Natural killer cell (primary cell): ENCODE results near the gene NR2F1-AS1. TPM values are rescaled to one million over a fixed set of nuclear protein-coding genes. Genes with fewer than 3 reads are reported as not detected.

ENCODE experiments used
- ATAC-seq, 3 donors: fragments of 150-1000 bp in 2 of 3; fragments of 200-7000 bp in 1 of 3; cut with Tn5 transposase; 1 replicate in 1 of 3; 2 replicates in 2 of 3; pipeline ENCODE4 v1.10.0; 2021; ENCODE audit warnings: mild to moderate bottlenecking in 2 of 3, moderate library complexity in 2 of 3
- DNase-seq, 2 donors: peaks; one replicate each; pipeline versions ENCODE4 v3.0.0 to v3.0.0-alpha.2; 2013 to 2021; ENCODE audit warnings: mixed read lengths in 1 of 2
- H3K27ac ChIP-seq: one replicate; pipeline ENCODE4 v1.5.1; 2013; ENCODE audit warnings: mild to moderate bottlenecking, low read length
- H3K27me3 ChIP-seq: one replicate; pipeline ENCODE4 v1.6.1; 2013; ENCODE audit warnings: low read length; ENCODE audit not compliant: control insufficient read depth, insufficient read depth
- H3K36me3 ChIP-seq: one replicate; pipeline ENCODE4 v1.6.1; 2013; ENCODE audit warnings: low read length; ENCODE audit not compliant: control insufficient read depth, insufficient read depth
- H3K4me1 ChIP-seq: one replicate; pipeline ENCODE4 v1.6.1; 2013; ENCODE audit warnings: low read length; ENCODE audit not compliant: control insufficient read depth, insufficient read depth
- H3K4me3 ChIP-seq: one replicate; pipeline ENCODE4 v1.5.1; 2013; ENCODE audit warnings: low read length
- H3K9me3 ChIP-seq: one replicate; pipeline ENCODE4 v1.6.1; 2013; ENCODE audit warnings: low read length; ENCODE audit not compliant: control insufficient read depth, insufficient read depth
- H3K27ac Mint-ChIP-seq, 2 donors: one replicate each; pipeline ENCODE4 v1.8.0; 2022; ENCODE audit warnings: mild to moderate bottlenecking in 2 of 2, mixed read lengths in 2 of 2, moderate library complexity in 1 of 2
- H3K27me3 Mint-ChIP-seq, 2 donors: one replicate each; pipeline ENCODE4 v1.8.0; 2022; ENCODE audit warnings: low read depth in 2 of 2, mixed read lengths in 2 of 2
- H3K36me3 Mint-ChIP-seq: one replicate; pipeline ENCODE4 v1.8.0; 2022; ENCODE audit warnings: mixed read lengths
- H3K4me1 Mint-ChIP-seq, 2 donors: one replicate each; pipeline ENCODE4 v1.8.0; 2022; ENCODE audit warnings: mixed read lengths in 2 of 2
- H3K4me3 Mint-ChIP-seq: one replicate; pipeline ENCODE4 v1.8.0; 2022; ENCODE audit warnings: mild to moderate bottlenecking, moderate library complexity, mixed read lengths
- H3K9me3 Mint-ChIP-seq, 2 donors: one replicate each; pipeline ENCODE4 v1.8.0; 2022; ENCODE audit warnings: mixed read lengths in 2 of 2
- WGBS: methylation state at CpG from one replicate; pipeline ENCODE4 v1.1.7; 2013; ENCODE audit warnings: missing lambda C conversion rate; ENCODE audit not compliant: insufficient coverage; 5-methylcytosine and 5-hydroxymethylcytosine counted together
- intact Hi-C: fragments of 100-400 bp; cut with micrococcal nuclease; formaldehyde crosslinking; loops from one replicate; pipeline ENCODE4 v1.14.2; 2022
- total RNA-seq, 4 donors: library from RNA; stranded (reverse); fragments of 120-200 nt in 1 of 4; gene quantifications; one replicate each; pipeline versions ENCODE4 v1.2.3 to v1.2.4, GENCODE V29; 2013 to 2022
- TF ChIP-seq, protein P1 (sequence below): fragments of 200-600 bp; IDR thresholded peaks from one replicate; pipeline ENCODE4 v1.8.0; 2022; ENCODE audit warnings: antibody characterized with exemption

Gene NR2F1-AS1
- total RNA-seq, 3 donors from 2014 or later (not counting 1 experiment from before 2014, with no cell fraction given), result not detected

DNA sequence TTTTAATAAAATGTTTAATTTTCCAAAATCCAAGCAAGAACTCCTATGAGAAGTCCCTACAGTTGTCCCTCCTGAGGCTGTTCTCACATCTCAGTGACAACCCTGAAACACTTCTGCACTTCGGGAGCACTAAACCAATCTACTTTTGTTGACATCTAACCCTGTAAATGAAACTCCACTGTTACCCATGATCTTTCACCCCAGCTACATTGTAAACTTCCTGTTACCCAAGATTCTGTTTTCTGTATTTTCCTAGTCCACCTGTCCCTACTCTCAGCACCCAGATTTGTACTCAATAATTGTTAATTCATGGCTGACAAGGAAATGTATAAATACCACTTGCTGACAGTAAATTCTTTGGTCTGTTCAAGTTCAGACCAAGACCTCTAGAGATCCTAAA is 153.7 kb downstream of the NR2F1-AS1 start:
- H3K27me3 Mint-ChIP-seq, result peaks cover 0 to 3% of the 10 kb centered on the region in 2 donors
- H3K4me3 Mint-ChIP-seq, result no peak overlapping the region
- H3K27ac Mint-ChIP-seq, result no peak overlapping the region
- Histone ChIP-seq H3K4me1 (no peaks in the 10 kb centered on the region), H3K27me3 (peaks cover 5% of the 10 kb centered on the region), H3K27ac (no peak overlapping the region), H3K9me3 (no peaks in the 10 kb centered on the region), H3K4me3 (no peak overlapping the region), H3K36me3 (no peaks in the 10 kb centered on the region)
- H3K4me1 Mint-ChIP-seq, result no peaks in the 10 kb centered on the region
- no peak for ATAC-seq
- no peaks in the 10 kb centered on the region for H3K36me3 Mint-ChIP-seq
- TF ChIP-seq, protein P1, sequence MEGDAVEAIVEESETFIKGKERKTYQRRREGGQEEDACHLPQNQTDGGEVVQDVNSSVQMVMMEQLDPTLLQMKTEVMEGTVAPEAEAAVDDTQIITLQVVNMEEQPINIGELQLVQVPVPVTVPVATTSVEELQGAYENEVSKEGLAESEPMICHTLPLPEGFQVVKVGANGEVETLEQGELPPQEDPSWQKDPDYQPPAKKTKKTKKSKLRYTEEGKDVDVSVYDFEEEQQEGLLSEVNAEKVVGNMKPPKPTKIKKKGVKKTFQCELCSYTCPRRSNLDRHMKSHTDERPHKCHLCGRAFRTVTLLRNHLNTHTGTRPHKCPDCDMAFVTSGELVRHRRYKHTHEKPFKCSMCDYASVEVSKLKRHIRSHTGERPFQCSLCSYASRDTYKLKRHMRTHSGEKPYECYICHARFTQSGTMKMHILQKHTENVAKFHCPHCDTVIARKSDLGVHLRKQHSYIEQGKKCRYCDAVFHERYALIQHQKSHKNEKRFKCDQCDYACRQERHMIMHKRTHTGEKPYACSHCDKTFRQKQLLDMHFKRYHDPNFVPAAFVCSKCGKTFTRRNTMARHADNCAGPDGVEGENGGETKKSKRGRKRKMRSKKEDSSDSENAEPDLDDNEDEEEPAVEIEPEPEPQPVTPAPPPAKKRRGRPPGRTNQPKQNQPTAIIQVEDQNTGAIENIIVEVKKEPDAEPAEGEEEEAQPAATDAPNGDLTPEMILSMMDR, result no peak
- intact Hi-C loops, result no loop called here
- peaks cover 3 to 5% of the 10 kb centered on the region in 2 donors for H3K9me3 Mint-ChIP-seq
- DNase-seq, result no peak
- WGBS, result 62% methylated on average over 1 of the region's 1 CpG

DNA sequence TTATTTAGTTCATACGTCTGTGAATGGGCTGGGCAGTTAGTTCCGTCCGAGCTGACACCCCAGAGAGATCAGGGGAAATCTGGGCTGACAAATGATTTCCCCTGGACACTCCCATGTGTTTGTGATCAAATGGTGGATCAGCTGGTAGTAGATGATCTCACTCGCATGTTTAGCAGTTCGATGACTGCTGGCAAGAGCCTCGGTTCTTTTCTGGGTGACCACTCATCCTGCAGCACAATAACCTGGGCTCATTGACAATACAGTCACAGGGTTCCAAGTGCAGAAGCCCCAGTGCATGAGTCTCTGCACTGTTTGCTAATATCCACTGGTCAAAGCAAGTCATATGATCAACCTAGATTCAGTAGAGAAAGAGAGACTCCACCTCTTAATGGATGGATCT is 155.9 kb downstream of the NR2F1-AS1 start:
- TF ChIP-seq, protein P1, result no peak
- H3K4me1 ChIP-seq, result no peaks in the 10 kb centered on the region
- intact Hi-C loops, result no loop called here
- no peak overlapping the region for H3K27ac ChIP-seq
- 75% methylated on average over 6 of the region's 6 CpGs for WGBS
- Mint-ChIP-seq H3K27ac (no peak overlapping the region), H3K27me3 (no peaks in the 10 kb centered on the region), H3K9me3 (peaks cover 5% of the 10 kb centered on the region in 2 donors), H3K4me3 (no peak overlapping the region), H3K4me1 (no peaks in the 10 kb centered on the region), H3K36me3 (no peaks in the 10 kb centered on the region)
- DNase-seq (no peak), ATAC-seq (no peak)
- peaks cover 5% of the 10 kb centered on the region for H3K27me3 ChIP-seq
- H3K9me3 ChIP-seq, result no peaks in the 10 kb centered on the region
- no peaks in the 10 kb centered on the region for H3K36me3 ChIP-seq
- H3K4me3 ChIP-seq, result no peak overlapping the region

DNA sequence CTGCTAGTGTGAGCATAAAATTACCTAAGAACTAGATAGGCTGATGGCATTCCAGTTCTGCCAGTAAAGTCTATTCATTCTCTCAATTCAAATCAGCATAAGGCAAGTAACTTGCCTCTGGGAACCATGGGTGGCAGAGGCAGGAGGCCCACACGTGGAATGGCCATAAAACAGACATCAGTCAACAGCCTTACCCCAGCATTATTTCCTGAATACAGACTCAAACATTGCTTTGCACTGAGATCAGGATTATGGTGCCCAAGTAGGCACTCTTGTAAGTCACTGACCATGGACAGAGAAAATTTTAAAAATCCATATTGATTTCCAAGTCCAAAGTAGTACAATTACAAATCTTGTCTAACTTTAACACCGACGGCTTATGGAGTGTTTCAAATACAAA is 157.7 kb downstream of the NR2F1-AS1 start:
- H3K36me3 ChIP-seq, result no peaks in the 10 kb centered on the region
- Mint-ChIP-seq H3K36me3 (no peaks in the 10 kb centered on the region), H3K27me3 (no peaks in the 10 kb centered on the region), H3K9me3 (peaks cover 3 to 5% of the 10 kb centered on the region in 2 donors), H3K4me1 (no peaks in the 10 kb centered on the region), H3K27ac (no peak overlapping the region), H3K4me3 (no peak overlapping the region)
- TF ChIP-seq, protein P1, result no peak
- H3K27me3 ChIP-seq, result peaks cover 5% of the 10 kb centered on the region
- H3K4me3 ChIP-seq, result no peak overlapping the region
- no peak overlapping the region for H3K27ac ChIP-seq
- ATAC-seq (no peak), DNase-seq (no peak)
- intact Hi-C loops, result no loop called here
- no peaks in the 10 kb centered on the region for H3K4me1 ChIP-seq
- WGBS, result 72% methylated on average over 3 of the region's 3 CpGs
- no peaks in the 10 kb centered on the region for H3K9me3 ChIP-seq

DNA sequence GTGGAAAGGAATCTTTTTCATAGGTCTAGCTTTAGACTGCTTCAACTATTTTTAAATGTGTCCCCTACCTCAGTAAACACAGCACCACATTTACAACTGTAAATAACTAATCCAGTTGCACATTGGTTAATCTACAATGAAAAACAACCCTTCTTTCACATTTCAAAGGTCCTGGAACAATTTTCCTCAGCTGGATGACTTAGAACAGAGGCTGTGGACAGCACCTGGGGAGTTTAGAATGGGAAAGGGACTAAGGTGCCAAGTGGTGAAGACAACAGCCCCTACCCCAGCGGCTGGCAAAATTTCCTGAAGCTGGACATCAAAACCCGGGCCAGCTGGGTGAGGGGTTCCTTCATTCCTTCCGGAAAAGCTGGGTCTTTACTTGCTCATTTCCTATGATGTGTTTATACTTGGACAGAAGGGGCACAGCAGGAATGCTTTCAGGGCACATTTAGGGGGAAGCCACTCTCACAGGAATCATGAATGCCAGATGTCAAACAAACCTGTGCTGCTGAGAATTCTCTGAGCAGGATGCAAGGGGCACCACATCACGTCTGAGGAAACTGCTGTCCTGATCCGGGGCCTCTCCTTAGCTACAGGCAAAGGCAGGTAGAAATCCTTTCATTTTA is 158.3 kb downstream of the NR2F1-AS1 start:
- intact Hi-C loops, result no loop called here
- ATAC-seq, result no peak

More for the DNA sequence above, 158.3 kb downstream of the NR2F1-AS1 start:
- Histone ChIP-seq H3K4me3 (no peak overlapping the region), H3K27ac (no peak overlapping the region), H3K9me3 (no peaks in the 10 kb centered on the region), H3K27me3 (peaks cover 5% of the 10 kb centered on the region), H3K36me3 (no peaks in the 10 kb centered on the region), H3K4me1 (no peaks in the 10 kb centered on the region)
- TF ChIP-seq, protein P1, result no peak
- no peak overlapping the region for H3K27ac Mint-ChIP-seq
- DNase-seq, result no peak
- no peak overlapping the region for H3K4me3 Mint-ChIP-seq
- H3K27me3 Mint-ChIP-seq, result no peaks in the 10 kb centered on the region
- H3K9me3 Mint-ChIP-seq, result peaks cover 3 to 5% of the 10 kb centered on the region in 2 donors
- no peaks in the 10 kb centered on the region for H3K4me1 Mint-ChIP-seq
- no peaks in the 10 kb centered on the region for H3K36me3 Mint-ChIP-seq
- WGBS, result 51% methylated on average over 3 of the region's 5 CpGs
